HUES64 (cell line): ENCODE results near the gene CCDC102A.

Experiments
- H3K27ac ChIP-seq: 2 replicates; pipeline ENCODE4 v1.7.0; 2013; ENCODE audit warnings: low read depth, low read length, inconsistent platforms
- H3K27me3 ChIP-seq: 2 replicates; pipeline ENCODE4 v1.6.1; 2013; ENCODE audit warnings: mild to moderate bottlenecking, low read length; ENCODE audit not compliant: insufficient read depth
- H3K36me3 ChIP-seq: 2 replicates; pipeline ENCODE4 v1.6.1; 2013; ENCODE audit warnings: mild to moderate bottlenecking, low read length; ENCODE audit not compliant: insufficient read depth
- H3K4me1 ChIP-seq: 2 replicates; pipeline ENCODE4 v1.6.1; 2013; ENCODE audit warnings: mild to moderate bottlenecking, low read length, moderate library complexity; ENCODE audit not compliant: insufficient read depth
- H3K4me3 ChIP-seq: 2 replicates; pipeline ENCODE4 v1.5.1; 2013; ENCODE audit warnings: mild to moderate bottlenecking, low read length, moderate library complexity
- H3K9ac ChIP-seq: 2 replicates; pipeline ENCODE4 v1.6.1; 2013; ENCODE audit warnings: mild to moderate bottlenecking, low read depth, low read length
- H3K9me3 ChIP-seq: 2 replicates; pipeline ENCODE4 v1.6.1; 2013; ENCODE audit warnings: low read depth, low read length; ENCODE audit not compliant: insufficient read depth
- WGBS: fragments of 150-250, 120-280 bp; methylation state at CpG from one replicate; pipeline ENCODE4 v1.1.7; 2013; ENCODE audit warnings: missing lambda C conversion rate; 5-methylcytosine and 5-hydroxymethylcytosine counted together

The CCDC102A gene

GRCh38 chr16:57534881-57535658 lies 1.3 kb downstream of the CCDC102A start:
- H3K27ac ChIP-seq, result no peak overlapping the region; the same call in 1 of the 2 replicates
- peaks cover 6% of the 10 kb centered on the region; the same call in 1 of the 2 replicates for H3K27me3 ChIP-seq
- no peaks in the 10 kb centered on the region for H3K36me3 ChIP-seq
- peak overlapping the region; percentile 68 for H3K4me3 ChIP-seq
- peaks cover 26% of the 10 kb centered on the region for H3K4me1 ChIP-seq
- WGBS, result 86% methylated on average over 13 of the region's 13 CpGs
- H3K9ac ChIP-seq, result no peak overlapping the region
- H3K9me3 ChIP-seq, result no peaks in the 10 kb centered on the region

GRCh38 chr16:57534337-57534880 lies 2.0 kb downstream of the CCDC102A start:
- Histone ChIP-seq H3K27me3 (peaks cover 9% of the 10 kb centered on the region), H3K27ac (no peak overlapping the region), H3K36me3 (no peaks in the 10 kb centered on the region), H3K4me3 (no peak overlapping the region), H3K9me3 (no peaks in the 10 kb centered on the region), H3K9ac (no peak overlapping the region), H3K4me1 (peaks cover 32% of the 10 kb centered on the region)
- 91% methylated on average over 7 of the region's 7 CpGs for WGBS

- Histone ChIP-seq H3K36me3 (no peaks in the 10 kb centered on the region), H3K9ac (no peak overlapping the region), H3K9me3 (no peaks in the 10 kb centered on the region), H3K4me1 (peaks cover 32% of the 10 kb centered on the region), H3K27ac (no peak overlapping the region), H3K4me3 (no peak overlapping the region), H3K27me3 (peaks cover 14% of the 10 kb centered on the region)
- 87% methylated on average over 19 of the region's 19 CpGs for WGBS
Observed at GRCh38 chr16:57533431-57534336, 2.7 kb downstream of the CCDC102A start.

GRCh38 chr16:57532266-57532625 lies 4.1 kb downstream of the CCDC102A start:
- 87% methylated on average over 7 of the region's 7 CpGs for WGBS
- peaks cover 27% of the 10 kb centered on the region for H3K4me1 ChIP-seq
- H3K27me3 ChIP-seq, result peaks cover 8% of the 10 kb centered on the region
- H3K27ac ChIP-seq, result no peak overlapping the region
- H3K4me3 ChIP-seq, result no peak overlapping the region
- no peaks in the 10 kb centered on the region for H3K9me3 ChIP-seq
- no peak overlapping the region for H3K9ac ChIP-seq
- no peaks in the 10 kb centered on the region for H3K36me3 ChIP-seq

- H3K4me3 ChIP-seq, result no peak overlapping the region
- no peaks in the 10 kb centered on the region for H3K9me3 ChIP-seq
- H3K9ac ChIP-seq, result no peak overlapping the region
- H3K27ac ChIP-seq, result no peak overlapping the region
- H3K4me1 ChIP-seq, result peaks cover 24% of the 10 kb centered on the region
- H3K27me3 ChIP-seq, result peaks cover 8% of the 10 kb centered on the region
- WGBS, result 86% methylated on average over 8 of the region's 8 CpGs
- no peaks in the 10 kb centered on the region for H3K36me3 ChIP-seq
Observed at GRCh38 chr16:57531635-57532265, 4.6 kb downstream of the CCDC102A start.

GRCh38 chr16:57531253-57531575 lies 5.2 kb downstream of the CCDC102A start:
- no peak overlapping the region for H3K4me3 ChIP-seq
- no peak overlapping the region for H3K9ac ChIP-seq
- H3K27ac ChIP-seq, result no peak overlapping the region
- no peaks in the 10 kb centered on the region for H3K9me3 ChIP-seq
- H3K27me3 ChIP-seq, result peaks cover 8% of the 10 kb centered on the region
- H3K4me1 ChIP-seq, result peaks cover 24% of the 10 kb centered on the region
- WGBS, result 93% methylated on average over 3 of the region's 3 CpGs
- H3K36me3 ChIP-seq, result no peaks in the 10 kb centered on the region

- Histone ChIP-seq H3K27ac (no peak overlapping the region), H3K36me3 (no peaks in the 10 kb centered on the region), H3K27me3 (peaks cover 8% of the 10 kb centered on the region), H3K9me3 (no peaks in the 10 kb centered on the region), H3K4me1 (peaks cover 24% of the 10 kb centered on the region), H3K4me3 (0 out of 2 replicates have a peak overlapping the region, but pooled peaks have one; percentile 3), H3K9ac (no peak overlapping the region)
- WGBS, result 88% methylated on average over 22 of the region's 22 CpGs
Observed at GRCh38 chr16:57530522-57531252, 5.7 kb downstream of the CCDC102A start.

GRCh38 chr16:57530104-57530521 lies 6.3 kb downstream of the CCDC102A start:
- Histone ChIP-seq H3K27me3 (peaks cover 8% of the 10 kb centered on the region), H3K9me3 (no peaks in the 10 kb centered on the region), H3K4me1 (peaks cover 24% of the 10 kb centered on the region), H3K4me3 (peak overlapping the region; percentile 61; the same call in 1 of the 2 replicates), H3K9ac (no peak overlapping the region), H3K36me3 (no peaks in the 10 kb centered on the region), H3K27ac (no peak overlapping the region)
- WGBS, result 46% methylated on average over 7 of the region's 7 CpGs

GRCh38 chr16:57529391-57530103 lies 6.8 kb downstream of the CCDC102A start:
- WGBS, result 45% methylated on average over 13 of the region's 14 CpGs
- H3K27me3 ChIP-seq, result peaks cover 8% of the 10 kb centered on the region
- H3K9ac ChIP-seq, result peak overlapping the region; percentile 78
- peaks cover 24% of the 10 kb centered on the region for H3K4me1 ChIP-seq
- H3K9me3 ChIP-seq, result no peaks in the 10 kb centered on the region
- no peak overlapping the region for H3K27ac ChIP-seq
- no peaks in the 10 kb centered on the region for H3K36me3 ChIP-seq
- H3K4me3 ChIP-seq, result peak overlapping the region; percentile 61
